Endothelial cell of umbilical vein (primary cell): ENCODE results near the gene LTK. TPM values are rescaled to one million over a fixed set of nuclear protein-coding genes. Genes with fewer than 3 reads are reported as not detected.

ENCODE experiments used
- BruUV-seq: library from RNA; stranded (reverse); fragments of 400-500 nt; replicated peaks from 2 replicates; lab custom pipeline; 2021; lab: Mats Ljungman, UMichigan
- CTCF ChIA-PET: fragments of 300-600, 350-600 bp; sonication (Branson Sonifier 250); formaldehyde crosslinking; loops from one replicate; lab custom pipeline; 2021; ENCODE audit warnings: antibody characterized with exemption, inconsistent platforms; lab: Charles Lee
- POLR2A ChIA-PET: fragments of 300-600, 350-600 bp; sonication (Branson Sonifier 250); formaldehyde crosslinking; loops from one replicate; lab custom pipeline; 2021; ENCODE audit warnings: antibody characterized with exemption, inconsistent platforms; lab: Charles Lee
- DNase-seq: peaks from one replicate; pipeline ENCODE4 v3.0.0-alpha.2; 2011; ENCODE audit warnings: low read depth, low spot score
- FAIRE-seq: peaks from 2 replicates; lab custom pipeline; 2011; peaks lifted over from hg19 to GRCh38; lab: Jason Lieb, UNC
- H2AFZ ChIP-seq: 2 replicates; pipeline ENCODE4 v1.6.0; 2012; ENCODE audit warnings: low read depth, low read length, control low read depth, inconsistent platforms
- H3K27ac ChIP-seq: 2 replicates; pipeline ENCODE4 v1.5.1; 2011; ENCODE audit warnings: low read depth, mild to moderate bottlenecking, control low read depth, low read length, moderate library complexity; ENCODE audit not compliant: insufficient read depth
- H3K27me3 ChIP-seq, 2 experiments: 2 replicates each; pipeline versions ENCODE4 v1.6.0 to v1.6.1; 2011; ENCODE audit warnings: low read length in 2 of 2, mixed read lengths in 1 of 2; ENCODE audit not compliant: control insufficient read depth in 2 of 2, insufficient read depth in 2 of 2
- H3K36me3 ChIP-seq, 2 experiments: 2 replicates in 1 of 2; 3 replicates in 1 of 2; pipeline ENCODE4 v1.5.1; 2011; ENCODE audit warnings: low read length in 2 of 2, mild to moderate bottlenecking in 1 of 2, moderate library complexity in 1 of 2; ENCODE audit not compliant: control insufficient read depth in 2 of 2, insufficient read depth in 2 of 2; ENCODE audit errors: extremely low read depth in 1 of 2
- H3K4me1 ChIP-seq: 3 replicates; pipeline ENCODE4 v1.5.1; 2011; ENCODE audit warnings: mild to moderate bottlenecking, low read length; ENCODE audit not compliant: control insufficient read depth, insufficient read depth; ENCODE audit errors: extremely low read depth
- H3K4me2 ChIP-seq: 2 replicates; pipeline ENCODE4 v1.6.1; 2011; ENCODE audit warnings: low read length, control low read depth, mixed read lengths; ENCODE audit not compliant: insufficient read depth
- H3K4me3 ChIP-seq, 3 experiments: fragments of 200-600 bp in 1 of 3; sonication (generic), shearing (Covaris generic) in 1 of 3; replicated peaks in 1 of 3; 2 replicates each; pipeline ENCODE4 v1.5.1; 2011 to 2016; ENCODE audit warnings: control low read depth in 3 of 3, low read length in 3 of 3, mild to moderate bottlenecking in 2 of 3, inconsistent platforms in 1 of 3, low read depth in 1 of 3, moderate library complexity in 1 of 3; ENCODE audit not compliant: insufficient read depth in 1 of 3
- H3K79me2 ChIP-seq: 2 replicates; pipeline ENCODE4 v1.6.0; 2012; ENCODE audit warnings: low read length, inconsistent platforms; ENCODE audit not compliant: control insufficient read depth, insufficient read depth
- H3K9ac ChIP-seq: replicated peaks from 2 replicates; pipeline ENCODE3; 2011; ENCODE audit warnings: low read length, control low read depth; ENCODE audit not compliant: insufficient read depth; ENCODE audit errors: extremely low read depth
- H3K9me1 ChIP-seq: replicated peaks from 3 replicates; pipeline ENCODE4 v1.6.0; 2011; ENCODE audit warnings: mild to moderate bottlenecking, low read length; ENCODE audit not compliant: control insufficient read depth, insufficient read depth; ENCODE audit errors: extremely low read depth
- H3K9me3 ChIP-seq: replicated peaks from 2 replicates; pipeline ENCODE4 v1.5.1; 2012; ENCODE audit warnings: low read length, inconsistent platforms; ENCODE audit not compliant: control insufficient read depth, insufficient read depth
- H4K20me1 ChIP-seq: replicated peaks from 2 replicates; pipeline ENCODE3; 2011; ENCODE audit warnings: mild to moderate bottlenecking, low read length; ENCODE audit not compliant: control insufficient read depth, insufficient read depth; ENCODE audit errors: extremely low read depth
- CTCF ChIP-seq, 2 donors: IDR thresholded peaks; 1 replicate in 1 of 2; 2 replicates in 1 of 2; pipeline ENCODE4 v1.5.1; 2011; ENCODE audit warnings: low read length in 2 of 2, mild to moderate bottlenecking in 2 of 2, moderate library complexity in 2 of 2, control low read depth in 1 of 2, inconsistent platforms in 1 of 2, low read depth in 1 of 2; ENCODE audit not compliant: insufficient read depth in 1 of 2; ENCODE audit errors: extremely low read depth in 1 of 2
- EZH2 ChIP-seq: IDR thresholded peaks from 2 replicates; pipeline ENCODE4 v1.6.1; 2012; ENCODE audit warnings: borderline replicate concordance, low read depth, mild to moderate bottlenecking, moderate library complexity, low read length, inconsistent platforms; ENCODE audit not compliant: severe bottlenecking
- FOS ChIP-seq: IDR thresholded peaks from 2 replicates; pipeline ENCODE4 v1.6.1; 2011; ENCODE audit warnings: mild to moderate bottlenecking, low read length, moderate library complexity, borderline replicate concordance; ENCODE audit not compliant: insufficient read depth
- GATA2 ChIP-seq: IDR thresholded peaks from 2 replicates; pipeline ENCODE4 v1.7.0; 2011; ENCODE audit warnings: low read depth, mild to moderate bottlenecking, moderate library complexity, mixed read lengths, low read length; ENCODE audit not compliant: insufficient read length, insufficient read depth
- JUN ChIP-seq: IDR thresholded peaks from 2 replicates; pipeline ENCODE4 v1.6.1; 2011; ENCODE audit warnings: borderline replicate concordance, low read depth; ENCODE audit not compliant: insufficient read length, insufficient read depth
- MAX ChIP-seq: IDR thresholded peaks from 2 replicates; pipeline ENCODE4 v1.6.1; 2011; ENCODE audit not compliant: insufficient read depth, insufficient read length
- MYC ChIP-seq: IDR thresholded peaks from one replicate; pipeline ENCODE4 v1.6.1; 2011; ENCODE audit warnings: mild to moderate bottlenecking, low read depth, low read length
- POLR2A ChIP-seq: IDR thresholded peaks from 2 replicates; pipeline ENCODE4 v1.6.1; 2012; ENCODE audit warnings: low read depth, mild to moderate bottlenecking, control low read depth, low read length
- POLR2AphosphoS5 ChIP-seq: IDR thresholded peaks from 2 replicates; pipeline ENCODE4 v1.6.1; 2012; ENCODE audit warnings: low read depth, mild to moderate bottlenecking, control low read depth, low read length, moderate library complexity; ENCODE audit not compliant: insufficient read depth
- dilution Hi-C: fragments of 300-500 bp; cut with MboI; formaldehyde crosslinking; loops from one replicate; pipeline ENCODE4 v1.15.0; 2019; ENCODE audit warnings: low sequenced_read_pairs; ENCODE audit not compliant: extremely low pct_ligation_motif_present
- intact Hi-C: fragments of 100-400 bp; cut with micrococcal nuclease; formaldehyde crosslinking; loops from one replicate; pipeline ENCODE4 v1.10.0; 2022
- polyA plus RNA-seq, 4 experiments: library from polyadenylated mRNA; depleted of rRNA in 3 of 4; stranded (reverse) in 3 of 4; unstranded in 1 of 4; fragments of >200 nt; gene quantifications; 2 replicates each; pipeline versions ENCODE4 v1.2.1 to v1.2.3, GENCODE V29; 2011 to 2012; ENCODE audit warnings: missing spikeins in 1 of 4
- total RNA-seq: library from RNA; stranded (reverse); gene quantifications from 2 replicates; pipeline ENCODE4 v1.2.3, GENCODE V29; 2021

LTK gene
- total and polyA plus RNA-seq, 2 donors (not counting 3 experiments of a cell fraction or from before 2014, with no cell fraction given) = 0.15 to 0.17 TPM

GRCh38 chr15:41482110-41482877 lies 31.3 kb downstream of the LTK start:
- intact Hi-C loops = no loop called here
- H3K9me3 ChIP-seq = no peaks in the 10 kb centered on the region
- H3K27ac ChIP-seq = no peak overlapping the region
- H3K4me1 ChIP-seq = peaks cover 2% of the 10 kb centered on the region
- H4K20me1 ChIP-seq = no peaks in the 10 kb centered on the region
- H3K4me2 ChIP-seq = no peak overlapping the region
- dilution Hi-C loops = no loop called here
- TF ChIP-seq GATA2 (no peak), CTCF (IDR thresholded peaks at IDR 0.05; ENCODE audit: extremely low read depth in 1 of 2, insufficient read depth in 1 of 2, low read depth in 1 of 2, low read length in 2 of 2) (no peak), POLR2AphosphoS5 (no peak), MYC (no peak), POLR2A (no peak), FOS (no peak), JUN (no peak), EZH2 (no peak), MAX (no peak)
- no peaks in the 10 kb centered on the region for H3K79me2 ChIP-seq
- no peak overlapping the region for H3K9ac ChIP-seq
- no peak for FAIRE-seq
- POLR2A ChIA-PET = interaction anchor here (0.6 to 0.9 kb wide), 2 partner anchors 8 to 70 kb away, joined by 3 to 4 read pairs; no protein-coding TSS in a partner anchor
- H2AFZ ChIP-seq = no peak overlapping the region
- H3K4me3 ChIP-seq = no peak overlapping the region
- H3K27me3 ChIP-seq = no peaks in the 10 kb centered on the region
- peaks cover 12 to 26% of the 10 kb centered on the region in 2 experiments for H3K36me3 ChIP-seq
- no peaks in the 10 kb centered on the region for H3K9me1 ChIP-seq
- DNase-seq = no peak
- no TSS peak for BruUV-seq
- CTCF ChIA-PET = interaction anchor here (0.7 to 5.3 kb wide), 3 partner anchors 11 to 49 kb away, joined by 3 to 37 read pairs (median 3); partner anchors contain the start of gene ITPKA
